Measurements from ENCODE around the gene RRAD.
A peak's percentile ranks its signal among the peaks of the same experiment; 100 is the strongest.
"Not testable (repeated sequence)": the region's sequence is repeated elsewhere in the genome, so short reads cannot be mapped to it uniquely, and the experiment has no call there.

The RRAD gene

DNA sequence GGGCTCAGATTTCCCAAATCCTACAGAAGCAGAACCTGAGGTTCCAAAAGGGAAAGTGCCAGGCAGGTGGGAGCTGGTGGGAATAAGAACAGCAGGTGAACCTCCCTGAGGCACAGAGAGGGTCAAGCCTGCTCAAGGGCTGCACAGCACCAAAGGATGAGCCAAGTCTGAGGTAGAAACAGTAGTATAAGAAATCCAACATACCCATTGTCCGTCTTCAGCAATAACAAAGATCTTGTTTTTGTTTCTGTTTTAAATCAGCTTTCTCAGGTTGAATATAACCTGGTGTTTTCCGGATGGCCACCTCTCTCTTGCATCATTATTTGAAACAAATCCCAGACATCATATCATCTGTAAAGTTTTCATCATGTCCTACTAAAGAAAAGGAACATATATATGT, 25.1 kb upstream of the RRAD start:
- no peak overlapping the region for H3K9ac ChIP-seq (ENCODE audit: low read length in 2 of 2)
- H3K27ac ChIP-seq (ENCODE audit: low read length), result no peak overlapping the region
- H3K36me3 ChIP-seq (ENCODE audit: control insufficient read depth in 2 of 2, insufficient read depth in 2 of 2, low read length in 2 of 2), result no peaks in the 10 kb centered on the region
- H3K4me3 ChIP-seq (ENCODE audit: low read length in 2 of 2), result no peak overlapping the region
- H3K9me3 ChIP-seq (ENCODE audit: control insufficient read depth in 2 of 2, low read length in 2 of 2), result no peaks in the 10 kb centered on the region
- H3K4me1 ChIP-seq (ENCODE audit: control insufficient read depth, insufficient read depth, low read length), result peaks cover 15% of the 10 kb centered on the region
- peaks cover 2 to 6% of the 10 kb centered on the region in 2 donors for H3K27me3 ChIP-seq (ENCODE audit: control insufficient read depth in 1 of 2, insufficient read depth in 2 of 2, low read length in 2 of 2)

DNA sequence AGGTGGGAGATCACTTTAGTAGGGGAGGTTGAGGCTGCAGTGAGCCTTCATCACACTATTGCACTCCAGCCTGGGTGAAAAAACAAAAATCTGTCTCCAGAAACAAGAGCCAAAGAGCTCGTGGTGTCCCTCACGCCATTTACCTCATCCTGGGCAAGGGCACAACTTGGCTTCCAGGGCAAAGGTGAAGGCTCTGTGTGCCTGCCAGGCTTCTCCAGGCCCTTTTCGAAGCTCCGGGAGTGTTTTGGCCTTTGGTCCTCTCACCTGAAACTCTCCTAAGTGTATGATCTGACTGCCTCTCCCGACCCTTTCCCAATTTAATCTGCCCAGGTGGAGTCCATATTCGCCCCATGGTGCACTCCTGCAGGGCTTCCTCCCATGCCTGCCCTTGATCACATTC, 24.1 kb upstream of the RRAD start:
- no peaks in the 10 kb centered on the region for H3K36me3 ChIP-seq (ENCODE audit: control insufficient read depth in 2 of 2, insufficient read depth in 2 of 2, low read length in 2 of 2)
- H3K27ac ChIP-seq (ENCODE audit: low read length), result no peak overlapping the region
- H3K4me1 ChIP-seq (ENCODE audit: control insufficient read depth, insufficient read depth, low read length), result peaks cover 15% of the 10 kb centered on the region
- H3K4me3 ChIP-seq (ENCODE audit: low read length in 2 of 2), result no peak overlapping the region
- H3K9ac ChIP-seq (ENCODE audit: low read length in 2 of 2), result no peak overlapping the region
- peaks cover 2 to 6% of the 10 kb centered on the region in 2 donors for H3K27me3 ChIP-seq (ENCODE audit: control insufficient read depth in 1 of 2, insufficient read depth in 2 of 2, low read length in 2 of 2)
- H3K9me3 ChIP-seq (ENCODE audit: control insufficient read depth in 2 of 2, low read length in 2 of 2), result no peaks in the 10 kb centered on the region

DNA sequence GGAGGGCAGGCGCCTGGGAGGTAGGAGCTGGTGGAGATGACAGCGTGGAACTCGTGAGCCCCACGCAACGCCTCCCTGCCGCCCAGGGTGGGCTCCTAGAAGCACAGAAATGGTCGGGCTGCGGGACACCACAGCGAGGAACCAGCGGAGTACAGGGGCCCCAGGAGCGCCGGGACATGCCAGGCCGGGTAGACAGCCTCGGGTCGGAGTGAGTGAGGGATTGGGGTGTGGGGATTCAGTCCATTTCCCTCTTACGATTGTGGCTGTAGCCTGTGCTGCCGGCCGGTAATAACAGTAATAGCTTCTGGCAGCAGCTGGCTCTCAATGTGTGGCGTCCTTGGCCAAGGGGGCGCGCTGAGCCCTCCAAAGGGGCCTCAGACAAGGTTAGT, 23.5 kb upstream of the RRAD start:
- H3K9ac ChIP-seq (ENCODE audit: low read length in 2 of 2), result peak overlapping the region in 1 of 2 donors; percentile 45
- H3K4me1 ChIP-seq (ENCODE audit: control insufficient read depth, insufficient read depth, low read length), result peaks cover 15% of the 10 kb centered on the region
- H3K27ac ChIP-seq (ENCODE audit: low read length), result no peak overlapping the region
- H3K27me3 ChIP-seq (ENCODE audit: control insufficient read depth in 1 of 2, insufficient read depth in 2 of 2, low read length in 2 of 2), result peaks cover 2 to 6% of the 10 kb centered on the region in 2 donors
- no peaks in the 10 kb centered on the region for H3K9me3 ChIP-seq (ENCODE audit: control insufficient read depth in 2 of 2, low read length in 2 of 2)
- no peaks in the 10 kb centered on the region for H3K36me3 ChIP-seq (ENCODE audit: control insufficient read depth in 2 of 2, insufficient read depth in 2 of 2, low read length in 2 of 2)
- H3K4me3 ChIP-seq (ENCODE audit: low read length in 2 of 2), result peak overlapping the region; percentile 55 to 81

DNA sequence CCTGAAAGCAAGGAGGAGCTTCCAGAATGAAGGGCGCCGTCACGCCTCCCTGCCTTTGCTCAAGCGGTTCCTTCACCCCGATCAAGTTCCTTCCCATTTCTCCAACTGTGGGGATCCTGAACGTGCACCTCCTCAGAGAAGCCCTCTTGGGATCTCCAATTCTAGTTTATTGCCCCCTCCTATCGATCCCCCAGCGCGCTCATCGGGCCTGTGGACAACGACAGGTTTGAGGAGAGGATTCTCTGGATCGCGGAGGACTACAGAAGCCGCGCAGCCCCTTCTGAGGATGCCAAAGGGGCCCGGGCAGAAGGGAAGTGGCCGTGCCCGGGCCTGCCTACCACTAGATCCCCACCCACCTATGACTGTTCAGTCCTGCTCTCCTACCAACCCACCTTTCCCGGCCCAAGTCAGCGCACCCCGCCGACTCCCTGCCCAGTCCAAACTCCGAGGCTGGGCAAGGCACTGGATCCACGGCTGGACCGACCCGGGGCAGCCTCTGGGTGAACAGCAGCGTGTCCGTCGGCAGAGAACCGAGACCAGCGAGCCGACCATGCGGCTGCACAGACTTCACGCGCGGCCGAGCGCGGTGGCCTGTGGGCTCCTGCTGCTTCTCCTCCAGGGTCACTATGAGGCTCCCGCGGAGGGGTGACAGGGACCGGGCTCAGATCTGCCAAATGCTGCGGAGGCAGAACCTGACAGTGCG, 22.9 kb upstream of the RRAD start:
- peaks cover 15% of the 10 kb centered on the region for H3K4me1 ChIP-seq (ENCODE audit: control insufficient read depth, insufficient read depth, low read length)
- peak overlapping the region; percentile 55 to 81 for H3K4me3 ChIP-seq (ENCODE audit: low read length in 2 of 2)
- H3K27ac ChIP-seq (ENCODE audit: low read length), result no peak overlapping the region
- no peaks in the 10 kb centered on the region for H3K9me3 ChIP-seq (ENCODE audit: control insufficient read depth in 2 of 2, low read length in 2 of 2)
- peaks cover 4% of the 10 kb centered on the region in 2 donors for H3K36me3 ChIP-seq (ENCODE audit: control insufficient read depth in 2 of 2, insufficient read depth in 2 of 2, low read length in 2 of 2)
- peak overlapping the region; percentile 29 to 45 for H3K9ac ChIP-seq (ENCODE audit: low read length in 2 of 2)
- peaks cover 2 to 6% of the 10 kb centered on the region in 2 donors for H3K27me3 ChIP-seq (ENCODE audit: control insufficient read depth in 1 of 2, insufficient read depth in 2 of 2, low read length in 2 of 2)

DNA sequence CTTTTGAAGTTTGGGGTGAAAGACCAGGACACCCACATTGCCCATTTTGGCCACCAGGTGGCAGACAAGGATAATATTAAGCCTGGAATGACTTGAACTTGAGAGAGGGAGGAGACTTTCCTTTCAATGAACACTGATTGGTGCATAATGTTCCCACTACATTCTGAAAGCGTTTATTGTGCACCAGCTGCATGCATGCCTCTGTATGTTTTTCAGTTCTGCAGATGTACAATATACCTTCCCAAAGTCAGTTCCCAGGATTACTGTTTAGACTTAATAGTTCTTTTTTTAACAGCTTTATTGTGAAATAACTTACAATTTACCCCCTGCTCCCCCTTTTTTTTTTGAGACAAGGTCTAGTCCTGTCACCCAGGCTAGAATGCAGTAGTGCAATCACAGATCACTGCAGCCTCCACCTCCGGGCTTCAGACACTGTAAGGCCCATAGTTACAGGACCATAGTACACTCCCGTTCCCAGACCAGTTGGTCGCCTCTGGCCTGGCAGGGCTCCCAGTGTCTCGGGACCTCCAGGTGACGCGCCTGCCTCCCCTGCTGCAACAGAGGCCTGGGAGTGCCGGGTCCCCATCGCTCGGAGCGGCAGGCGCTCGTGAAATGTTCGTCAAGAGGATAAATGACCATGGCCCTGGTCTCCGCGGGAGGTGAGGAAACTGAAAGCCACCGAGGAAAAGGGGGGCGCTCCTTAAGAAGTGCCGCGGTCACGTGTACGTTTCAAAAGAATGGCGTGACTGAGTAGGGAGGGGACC, 22.1 kb upstream of the RRAD start:
- H3K9me3 ChIP-seq (ENCODE audit: control insufficient read depth in 2 of 2, low read length in 2 of 2), result no peaks in the 10 kb centered on the region
- peaks cover 10 to 11% of the 10 kb centered on the region in 2 donors for H3K36me3 ChIP-seq (ENCODE audit: control insufficient read depth in 2 of 2, insufficient read depth in 2 of 2, low read length in 2 of 2)
- peaks cover 15% of the 10 kb centered on the region for H3K4me1 ChIP-seq (ENCODE audit: control insufficient read depth, insufficient read depth, low read length)
- peak overlapping the region in 1 of 2 donors; percentile 55 for H3K9ac ChIP-seq (ENCODE audit: low read length in 2 of 2)
- H3K27ac ChIP-seq (ENCODE audit: low read length), result no peak overlapping the region
- peak overlapping the region; percentile 55 to 81 for H3K4me3 ChIP-seq (ENCODE audit: low read length in 2 of 2)
- peaks cover 0 to 6% of the 10 kb centered on the region in 2 donors for H3K27me3 ChIP-seq (ENCODE audit: control insufficient read depth in 1 of 2, insufficient read depth in 2 of 2, low read length in 2 of 2)

DNA sequence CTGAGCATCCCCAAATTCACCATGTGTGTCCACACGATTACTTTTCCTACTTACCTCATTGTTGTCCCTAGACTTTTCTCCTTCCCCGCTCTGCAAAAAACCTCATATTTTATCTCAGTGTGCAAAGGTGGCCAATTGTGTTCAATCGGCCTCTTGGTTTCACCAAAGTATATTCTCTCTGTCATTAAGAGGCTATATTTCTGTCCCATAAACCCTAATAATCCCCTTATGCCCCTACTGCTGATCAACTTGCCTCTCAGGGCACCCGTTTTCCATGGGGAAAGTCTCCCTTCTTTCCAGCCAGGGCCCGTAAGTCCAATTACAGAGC, 21.6 kb upstream of the RRAD start:
- Histone ChIP-seq H3K4me3 (ENCODE audit: low read length in 2 of 2) (no peak overlapping the region), H3K27me3 (ENCODE audit: control insufficient read depth in 1 of 2, insufficient read depth in 2 of 2, low read length in 2 of 2) (peaks cover 0 to 6% of the 10 kb centered on the region in 2 donors), H3K27ac (ENCODE audit: low read length) (no peak overlapping the region), H3K36me3 (ENCODE audit: control insufficient read depth in 2 of 2, insufficient read depth in 2 of 2, low read length in 2 of 2) (peaks cover 15 to 16% of the 10 kb centered on the region in 2 donors), H3K9ac (ENCODE audit: low read length in 2 of 2) (no peak overlapping the region), H3K9me3 (ENCODE audit: control insufficient read depth in 2 of 2, low read length in 2 of 2) (no peaks in the 10 kb centered on the region), H3K4me1 (ENCODE audit: control insufficient read depth, insufficient read depth, low read length) (peaks cover 15% of the 10 kb centered on the region)

DNA sequence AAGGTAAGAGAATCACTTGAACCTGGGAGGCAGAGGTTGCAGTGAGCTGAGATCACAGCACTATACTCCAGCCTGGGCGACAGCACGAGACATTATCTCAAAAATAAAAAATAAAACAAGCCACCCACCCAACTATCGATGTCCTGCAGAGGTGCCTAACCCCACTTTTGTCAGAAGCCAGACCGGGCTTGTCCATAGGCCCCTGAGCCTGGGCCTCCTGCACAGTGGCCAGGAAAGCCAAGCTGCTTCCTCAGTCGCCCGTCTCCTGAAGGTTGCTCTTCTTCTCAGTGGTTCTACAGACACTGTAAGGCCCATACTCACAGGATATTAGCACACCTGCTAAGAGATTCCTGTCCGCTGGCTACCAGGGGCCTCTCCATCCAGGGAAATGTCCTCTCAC, 21.2 kb upstream of the RRAD start:
- Histone ChIP-seq H3K4me3 (ENCODE audit: low read length in 2 of 2) (no peak overlapping the region), H3K4me1 (ENCODE audit: control insufficient read depth, insufficient read depth, low read length) (peaks cover 15% of the 10 kb centered on the region), H3K9me3 (ENCODE audit: control insufficient read depth in 2 of 2, low read length in 2 of 2) (no peaks in the 10 kb centered on the region), H3K27me3 (ENCODE audit: control insufficient read depth in 1 of 2, insufficient read depth in 2 of 2, low read length in 2 of 2) (peaks cover 0 to 3% of the 10 kb centered on the region in 2 donors), H3K9ac (ENCODE audit: low read length in 2 of 2) (no peak overlapping the region), H3K27ac (ENCODE audit: low read length) (no peak overlapping the region), H3K36me3 (ENCODE audit: control insufficient read depth in 2 of 2, insufficient read depth in 2 of 2, low read length in 2 of 2) (peaks cover 19 to 20% of the 10 kb centered on the region in 2 donors)

DNA sequence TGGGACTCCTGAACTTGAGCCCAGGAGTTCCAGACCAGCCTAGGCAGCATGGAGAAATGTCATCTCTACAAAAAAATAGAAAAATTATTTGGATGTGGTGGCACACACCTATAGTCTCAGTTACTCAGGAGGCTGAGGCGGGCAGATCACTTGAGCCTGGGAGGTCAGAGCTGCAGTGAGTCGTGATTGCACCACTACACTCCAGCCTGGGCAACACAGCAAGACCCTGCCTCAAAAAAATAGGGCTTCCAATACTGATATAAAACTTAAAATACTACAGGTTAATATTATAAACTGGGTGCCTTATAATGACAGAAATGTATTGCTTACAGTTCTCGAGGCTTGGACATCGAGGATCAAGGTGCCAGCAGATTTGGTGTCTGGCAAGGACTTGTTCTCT, 20.6 kb upstream of the RRAD start:
- peaks cover 15% of the 10 kb centered on the region for H3K4me1 ChIP-seq (ENCODE audit: control insufficient read depth, insufficient read depth, low read length)
- H3K4me3 ChIP-seq (ENCODE audit: low read length in 2 of 2), result no peak overlapping the region
- no peak overlapping the region for H3K27ac ChIP-seq (ENCODE audit: low read length)
- no peaks in the 10 kb centered on the region for H3K9me3 ChIP-seq (ENCODE audit: control insufficient read depth in 2 of 2, low read length in 2 of 2)
- peaks cover 25 to 26% of the 10 kb centered on the region in 2 donors for H3K36me3 ChIP-seq (ENCODE audit: control insufficient read depth in 2 of 2, insufficient read depth in 2 of 2, low read length in 2 of 2)
- H3K27me3 ChIP-seq (ENCODE audit: control insufficient read depth in 1 of 2, insufficient read depth in 2 of 2, low read length in 2 of 2), result peaks cover 0 to 3% of the 10 kb centered on the region in 2 donors
- no peak overlapping the region for H3K9ac ChIP-seq (ENCODE audit: low read length in 2 of 2)

DNA sequence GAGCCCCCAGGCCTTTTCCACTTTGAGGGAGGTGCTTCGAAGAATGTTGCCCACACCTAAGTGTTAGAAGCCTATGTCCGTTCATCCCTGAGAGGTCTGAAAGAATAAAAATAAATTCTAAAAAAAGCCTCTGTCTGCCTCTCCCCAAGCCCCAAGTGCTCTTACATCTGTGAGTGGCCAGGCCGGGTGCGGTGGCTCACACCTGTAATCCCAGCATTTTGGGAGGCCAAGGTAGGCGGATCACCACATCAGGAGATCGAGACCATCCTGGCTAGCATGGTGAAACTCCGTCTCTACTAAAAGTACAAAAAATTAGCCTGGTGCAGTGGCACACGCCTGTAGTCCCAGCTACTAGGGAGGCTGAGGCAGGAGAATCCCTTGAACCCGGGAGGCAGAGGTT, 19.6 kb upstream of the RRAD start:
- not testable (repeated sequence) for H3K27me3 ChIP-seq (ENCODE audit: control insufficient read depth in 1 of 2, insufficient read depth in 2 of 2, low read length in 2 of 2); H3K9ac ChIP-seq (ENCODE audit: low read length in 2 of 2); H3K4me3 ChIP-seq (ENCODE audit: low read length in 2 of 2); H3K27ac ChIP-seq (ENCODE audit: low read length); H3K9me3 ChIP-seq (ENCODE audit: control insufficient read depth in 2 of 2, low read length in 2 of 2)
- Histone ChIP-seq H3K36me3 (ENCODE audit: control insufficient read depth in 2 of 2, insufficient read depth in 2 of 2, low read length in 2 of 2) (peaks cover 33 to 34% of the 10 kb centered on the region in 2 donors), H3K4me1 (ENCODE audit: control insufficient read depth, insufficient read depth, low read length) (peaks cover 15% of the 10 kb centered on the region)

DNA sequence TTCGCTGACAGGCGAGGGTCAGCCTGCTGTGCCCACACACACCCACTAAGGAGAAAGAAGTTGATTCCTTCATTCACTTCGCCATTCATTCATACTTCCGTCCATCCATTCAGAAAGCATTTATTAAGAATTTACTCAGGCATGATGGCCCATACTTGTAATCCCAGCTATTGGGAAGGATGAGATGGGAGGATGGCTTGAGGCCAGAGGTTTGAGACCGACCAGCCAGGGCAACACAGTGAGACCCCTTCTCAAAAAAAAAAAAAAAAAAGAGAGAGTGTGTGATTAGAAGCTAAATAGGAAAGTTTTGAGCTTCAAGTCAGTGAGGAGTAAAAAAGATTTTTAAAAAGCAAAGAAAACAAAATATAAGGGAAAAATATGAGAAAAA, 18.7 kb upstream of the RRAD start:
- H3K9ac ChIP-seq (ENCODE audit: low read length in 2 of 2), result no peak overlapping the region
- H3K4me3 ChIP-seq (ENCODE audit: low read length in 2 of 2), result no peak overlapping the region
- H3K4me1 ChIP-seq (ENCODE audit: control insufficient read depth, insufficient read depth, low read length), result peaks cover 14% of the 10 kb centered on the region
- H3K27me3 ChIP-seq (ENCODE audit: control insufficient read depth in 1 of 2, insufficient read depth in 2 of 2, low read length in 2 of 2), result no peaks in the 10 kb centered on the region
- no peaks in the 10 kb centered on the region for H3K9me3 ChIP-seq (ENCODE audit: control insufficient read depth in 2 of 2, low read length in 2 of 2)
- H3K27ac ChIP-seq (ENCODE audit: low read length), result no peak overlapping the region
- peaks cover 37 to 42% of the 10 kb centered on the region in 2 donors for H3K36me3 ChIP-seq (ENCODE audit: control insufficient read depth in 2 of 2, insufficient read depth in 2 of 2, low read length in 2 of 2)
